HG03378 (cell line): ENCODE measurements around the gene BCO1.

Source experiments
- ATAC-seq: cut with Tn5 transposase; IDR thresholded peaks from one replicate; pipeline ENCODE4 v1.9.1; 2021; ENCODE audit warnings: mild to moderate bottlenecking, moderate library complexity; ENCODE audit not compliant: unreplicated experiment

BCO1 gene

GRCh38 chr16:81231014-81231413, 7.5 kb upstream of the BCO1 start:
- ATAC-seq = no peak

GRCh38 chr16:81232740-81233367, 5.6 kb upstream of the BCO1 start:
- no peak for ATAC-seq

- ATAC-seq = no peak
Measured at GRCh38 chr16:81237282-81237681, 1.2 kb upstream of the BCO1 start.

- ATAC-seq = no peak
Measured at GRCh38 chr16:81237942-81238295, 570 bp upstream of the BCO1 start.

- no peak for ATAC-seq
Measured at GRCh38 chr16:81239367-81240121, 1.1 kb downstream of the BCO1 start.

- no peak for ATAC-seq
Measured at GRCh38 chr16:81241706-81242105, 3.2 kb downstream of the BCO1 start.

- no peak for ATAC-seq
Measured at GRCh38 chr16:81242977-81243618, 4.6 kb downstream of the BCO1 start.

- ATAC-seq = no peak
Measured at GRCh38 chr16:81243942-81244341, 5.5 kb downstream of the BCO1 start.

- no peak for ATAC-seq
Measured at GRCh38 chr16:81251871-81252270, 13.4 kb downstream of the BCO1 start.

- ATAC-seq = no peak
Measured at GRCh38 chr16:81253141-81253540, 14.7 kb downstream of the BCO1 start.

- no peak for ATAC-seq
Measured at GRCh38 chr16:81254922-81255526, 16.5 kb downstream of the BCO1 start.

GRCh38 chr16:81259916-81260315, 21.4 kb downstream of the BCO1 start:
- no peak for ATAC-seq

GRCh38 chr16:81261049-81261648, 22.7 kb downstream of the BCO1 start:
- no peak for ATAC-seq

- ATAC-seq = no peak
Measured at GRCh38 chr16:81263470-81264220, 25.2 kb downstream of the BCO1 start.

- no peak for ATAC-seq
Measured at GRCh38 chr16:81264386-81264785, 25.9 kb downstream of the BCO1 start.

- no peak for ATAC-seq
Measured at GRCh38 chr16:81265052-81265451, 26.6 kb downstream of the BCO1 start.

- no peak for ATAC-seq
Measured at GRCh38 chr16:81265658-81266451, 27.4 kb downstream of the BCO1 start.

GRCh38 chr16:81266680-81267095, 28.2 kb downstream of the BCO1 start:
- ATAC-seq = no peak

GRCh38 chr16:81268509-81268908, 30.0 kb downstream of the BCO1 start:
- no peak for ATAC-seq
